Lung (tissue), 12 donors: Measurements from ENCODE around the gene DLAT. TPM values are rescaled to one million over a fixed set of nuclear protein-coding genes. Genes with fewer than 3 reads are reported as not detected.
"Not testable (repeated sequence)": the region's sequence is repeated elsewhere in the genome, so short reads cannot be mapped to it uniquely, and the experiment has no call there.

Experiments used
- ATAC-seq: fragments of 200-7000 bp; cut with Tn5 transposase; one replicate; pipeline ENCODE4 v1.9.1; 2020; ENCODE audit warnings: moderate number of reproducible peaks; ENCODE audit not compliant: insufficient read depth, low FRiP score
- DNase-seq, 3 donors: peaks; one replicate each; pipeline ENCODE4 v3.0.0-alpha.2; 2013 to 2017
- H3K27ac ChIP-seq, 2 donors: one replicate each; pipeline ENCODE4 v1.5.1; 2013; ENCODE audit warnings: mild to moderate bottlenecking in 2 of 2, moderate library complexity in 2 of 2, control low read depth in 1 of 2, inconsistent platforms in 1 of 2, low read depth in 1 of 2, low read length in 1 of 2
- H3K27me3 ChIP-seq, 3 donors: one replicate each; pipeline ENCODE4 v1.5.1; 2013; ENCODE audit warnings: low read length in 2 of 3; ENCODE audit not compliant: control insufficient read depth in 3 of 3, insufficient read depth in 3 of 3
- H3K36me3 ChIP-seq, 4 donors: one replicate each; pipeline ENCODE4 v1.5.1; 2013; ENCODE audit warnings: low read length in 4 of 4, mild to moderate bottlenecking in 1 of 4, moderate library complexity in 1 of 4; ENCODE audit not compliant: control insufficient read depth in 4 of 4, insufficient read depth in 4 of 4
- H3K4me1 ChIP-seq, 5 donors: one replicate each; pipeline ENCODE4 v1.5.1; 2013; ENCODE audit warnings: low read length in 5 of 5, mild to moderate bottlenecking in 2 of 5, moderate library complexity in 1 of 5; ENCODE audit not compliant: control insufficient read depth in 5 of 5, insufficient read depth in 5 of 5
- H3K4me3 ChIP-seq: one replicate; pipeline ENCODE4 v1.5.1; 2013; ENCODE audit warnings: mild to moderate bottlenecking, control low read depth, moderate library complexity
- H3K9ac ChIP-seq, 2 donors: one replicate each; pipeline ENCODE4 v1.5.1; 2013; ENCODE audit warnings: low read length in 2 of 2, control low read depth in 1 of 2; ENCODE audit not compliant: insufficient read depth in 1 of 2
- H3K9me3 ChIP-seq, 4 donors: one replicate each; pipeline ENCODE4 v1.5.1; 2013; ENCODE audit warnings: low read length in 3 of 4, mild to moderate bottlenecking in 1 of 4, moderate library complexity in 1 of 4; ENCODE audit not compliant: control insufficient read depth in 4 of 4, insufficient read depth in 3 of 4
- CTCF ChIP-seq: IDR thresholded peaks from 2 replicates; pipeline ENCODE4 v1.5.1; 2012; ENCODE audit warnings: mild to moderate bottlenecking; ENCODE audit errors: control extremely low read depth, extremely low read depth
- WGBS, 2 donors: extraction: QIAGEN DNeasy Blood & Tissue Kit; methylation state at CpG; one replicate each; pipeline ENCODE4 v1.1.7; 2013; 5-methylcytosine and 5-hydroxymethylcytosine counted together
- polyA plus RNA-seq, 2 donors: library from polyadenylated mRNA; stranded (reverse); fragments of 200-250 nt; gene quantifications; one replicate each; pipeline ENCODE4 v1.2.1, GENCODE V29; 2013
- total RNA-seq, 2 donors: library from RNA; depleted of rRNA in 1 of 2; stranded (reverse); fragments of >200 nt in 1 of 2; gene quantifications; one replicate each; pipeline ENCODE4 v1.2.1, GENCODE V29; 2014 to 2021
- donor health status: control.
- donor health status: control.
- donor health status: Bipolar disorder and iron deficiency.
- donor health status: healthy.
- donor health status: DM: yes; HTN: yes; CAD: no.

The DLAT gene
- total and polyA plus RNA-seq, 4 donors: 12.0 to 32.9 (median 26.5) TPM

- Histone ChIP-seq H3K27ac (peak overlapping the region; percentile 84 to 96), H3K36me3 (peaks cover 7 to 18% (median 12%) of the 10 kb centered on the region in 4 donors), H3K4me1 (peaks cover 0 to 10% (median 5%) of the 10 kb centered on the region in 5 donors), H3K27me3 (no peaks in the 10 kb centered on the region), H3K9me3 (no peaks in the 10 kb centered on the region), H3K9ac (peak overlapping the region; percentile 84 to 93), H3K4me3 (peak overlapping the region; percentile 73)
- no peak for ATAC-seq
- 8 to 15% methylated on average over 10 of the region's 10 CpGs for WGBS, 2 donors
- peak in 2 of 3 donors; percentile 6 to 8 for DNase-seq
- no peak for TF ChIP-seq CTCF
Measured at GRCh38 chr11:112024178-112024772, 933 bp upstream of the DLAT start.

DNA sequence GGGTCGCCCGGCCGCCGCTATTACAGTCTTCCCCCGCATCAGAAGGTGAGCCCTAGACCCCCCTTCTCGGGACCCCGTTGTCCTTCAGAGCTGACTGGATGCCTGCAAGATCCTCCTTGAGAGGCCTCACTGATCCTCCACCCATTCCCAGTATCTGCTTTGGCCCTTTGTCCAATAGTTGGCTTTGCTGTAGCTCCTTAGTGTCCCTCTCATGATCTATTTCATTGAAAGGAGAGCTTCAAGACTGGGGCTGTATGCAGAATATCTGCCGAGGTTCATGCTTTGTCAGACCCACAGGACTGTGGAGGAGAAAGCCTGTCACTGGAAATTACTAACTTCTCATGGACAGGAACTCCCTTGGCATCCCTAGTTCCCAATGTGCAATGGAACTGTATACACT, 499 bp downstream of the DLAT start:
- DNase-seq (peak in 2 of 3 donors; percentile 22 to 41), ATAC-seq (no peak)
- H3K27me3 ChIP-seq: no peaks in the 10 kb centered on the region
- H3K36me3 ChIP-seq: peaks cover 15 to 25% (median 19%) of the 10 kb centered on the region in 4 donors
- H3K4me1 ChIP-seq: peaks cover 0 to 10% (median 4%) of the 10 kb centered on the region in 5 donors
- WGBS, 2 donors: 0 to 1% methylated on average over 8 of the region's 8 CpGs
- H3K27ac ChIP-seq: peak overlapping the region; percentile 84 to 96
- no peak for TF ChIP-seq CTCF
- no peaks in the 10 kb centered on the region for H3K9me3 ChIP-seq
- H3K4me3 ChIP-seq: peak overlapping the region; percentile 73
- H3K9ac ChIP-seq: peak overlapping the region; percentile 84 to 93

GRCh38 chr11:112026784-112027410, 1.7 kb downstream of the DLAT start:
- peak overlapping the region in 1 of 2 donors; percentile 35 for H3K27ac ChIP-seq
- peaks cover 0 to 10% (median 4%) of the 10 kb centered on the region in 5 donors for H3K4me1 ChIP-seq
- 93 to 94% methylated on average over 31 to 45 of the region's 49 CpGs for WGBS, 2 donors
- not testable (repeated sequence) for H3K9ac ChIP-seq, H3K4me3 ChIP-seq, ATAC-seq, DNase-seq, H3K27me3 ChIP-seq, H3K9me3 ChIP-seq
- peaks cover 15 to 25% (median 21%) of the 10 kb centered on the region in 4 donors for H3K36me3 ChIP-seq

DNA sequence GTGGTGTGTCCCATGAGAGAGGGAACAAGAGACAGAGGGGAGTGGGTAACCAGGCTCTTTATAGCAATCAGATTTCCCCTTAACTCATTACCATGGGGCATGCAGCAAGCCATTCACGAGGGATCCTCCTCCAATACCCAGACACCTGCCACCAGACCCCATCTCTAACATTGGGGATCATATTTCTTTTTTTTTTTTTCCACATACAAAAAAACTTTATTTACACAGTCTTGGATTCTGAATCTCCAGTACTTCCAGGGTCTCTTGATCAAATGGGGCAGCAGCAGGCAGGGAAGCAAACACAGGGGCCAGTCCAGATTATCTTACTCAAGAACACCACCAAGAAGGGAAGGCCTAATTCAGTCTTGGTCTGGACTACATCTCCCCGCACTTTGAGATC, 4.3 kb downstream of the DLAT start:
- Histone ChIP-seq H3K27me3 (no peaks in the 10 kb centered on the region), H3K9me3 (no peaks in the 10 kb centered on the region), H3K4me1 (peaks cover 0 to 6% (median under 1%) of the 10 kb centered on the region in 5 donors), H3K9ac (no peak overlapping the region), H3K27ac (no peak overlapping the region), H3K4me3 (no peak overlapping the region), H3K36me3 (peaks cover 23 to 27% (median 25%) of the 10 kb centered on the region in 4 donors)
- ATAC-seq (no peak), DNase-seq (no peak)
- no peak for TF ChIP-seq CTCF
- 94 to 97% methylated on average over 2 of the region's 2 CpGs for WGBS, 2 donors
